Subcutaneous preadipocyte (primary cell): Measurements from ENCODE around the gene VAV1. TPM values are rescaled to one million over a fixed set of nuclear protein-coding genes. Genes with fewer than 3 reads are reported as not detected.

Experiments used
- total RNA-seq: library from RNA; depleted of rRNA; stranded (reverse); fragments of >200 nt; gene quantifications from 2 replicates; pipeline ENCODE4 v1.2.3, GENCODE V29; 2012

The VAV1 gene, protein sequence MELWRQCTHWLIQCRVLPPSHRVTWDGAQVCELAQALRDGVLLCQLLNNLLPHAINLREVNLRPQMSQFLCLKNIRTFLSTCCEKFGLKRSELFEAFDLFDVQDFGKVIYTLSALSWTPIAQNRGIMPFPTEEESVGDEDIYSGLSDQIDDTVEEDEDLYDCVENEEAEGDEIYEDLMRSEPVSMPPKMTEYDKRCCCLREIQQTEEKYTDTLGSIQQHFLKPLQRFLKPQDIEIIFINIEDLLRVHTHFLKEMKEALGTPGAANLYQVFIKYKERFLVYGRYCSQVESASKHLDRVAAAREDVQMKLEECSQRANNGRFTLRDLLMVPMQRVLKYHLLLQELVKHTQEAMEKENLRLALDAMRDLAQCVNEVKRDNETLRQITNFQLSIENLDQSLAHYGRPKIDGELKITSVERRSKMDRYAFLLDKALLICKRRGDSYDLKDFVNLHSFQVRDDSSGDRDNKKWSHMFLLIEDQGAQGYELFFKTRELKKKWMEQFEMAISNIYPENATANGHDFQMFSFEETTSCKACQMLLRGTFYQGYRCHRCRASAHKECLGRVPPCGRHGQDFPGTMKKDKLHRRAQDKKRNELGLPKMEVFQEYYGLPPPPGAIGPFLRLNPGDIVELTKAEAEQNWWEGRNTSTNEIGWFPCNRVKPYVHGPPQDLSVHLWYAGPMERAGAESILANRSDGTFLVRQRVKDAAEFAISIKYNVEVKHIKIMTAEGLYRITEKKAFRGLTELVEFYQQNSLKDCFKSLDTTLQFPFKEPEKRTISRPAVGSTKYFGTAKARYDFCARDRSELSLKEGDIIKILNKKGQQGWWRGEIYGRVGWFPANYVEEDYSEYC
- not detected in 2 replicates for total RNA-seq

DNA sequence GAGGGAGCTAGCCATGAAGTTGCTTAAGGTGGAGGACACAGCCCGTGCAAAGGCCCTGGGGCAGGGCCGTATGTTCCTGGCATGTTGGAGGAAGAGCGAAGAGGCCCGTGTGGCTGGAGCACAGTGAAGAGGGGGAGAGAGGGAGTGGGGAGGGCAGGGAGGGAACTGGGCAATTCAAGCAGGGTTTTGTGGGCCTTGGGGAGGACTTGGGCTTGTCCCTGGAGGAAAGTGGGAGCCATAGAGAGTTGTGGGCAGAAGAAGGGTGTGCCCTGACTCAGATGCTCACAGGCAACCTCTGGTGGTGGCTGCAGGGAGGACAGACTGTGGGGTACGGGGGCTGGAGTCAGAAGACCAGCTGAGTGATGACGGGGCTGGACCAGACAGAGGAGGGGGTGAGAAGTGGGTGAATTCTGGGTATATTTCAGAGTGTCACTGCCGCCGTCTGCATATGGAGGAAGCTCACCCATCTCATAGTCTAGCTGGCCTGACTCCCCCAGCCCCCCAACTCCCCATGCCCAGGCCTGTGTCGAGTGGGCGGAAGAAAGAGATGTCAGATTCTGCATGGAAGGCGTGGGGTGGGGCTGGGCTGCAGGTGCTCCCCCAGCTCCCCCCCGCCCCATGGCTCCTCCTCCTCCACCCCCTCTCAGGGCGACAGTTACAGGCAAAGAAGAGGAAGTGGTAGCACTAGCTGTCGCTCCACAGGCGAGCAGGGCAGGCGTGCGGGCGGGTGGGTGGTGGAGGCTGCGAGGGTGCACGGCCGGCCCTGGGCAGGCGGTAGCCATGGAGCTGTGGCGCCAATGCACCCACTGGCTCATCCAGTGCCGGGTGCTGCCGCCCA is at the start of gene VAV1:
VAV1 (plus strand) TSS at position 681 of the 838 bp plus-strand sequence; CDS start at position 781, 100 bp downstream.

DNA sequence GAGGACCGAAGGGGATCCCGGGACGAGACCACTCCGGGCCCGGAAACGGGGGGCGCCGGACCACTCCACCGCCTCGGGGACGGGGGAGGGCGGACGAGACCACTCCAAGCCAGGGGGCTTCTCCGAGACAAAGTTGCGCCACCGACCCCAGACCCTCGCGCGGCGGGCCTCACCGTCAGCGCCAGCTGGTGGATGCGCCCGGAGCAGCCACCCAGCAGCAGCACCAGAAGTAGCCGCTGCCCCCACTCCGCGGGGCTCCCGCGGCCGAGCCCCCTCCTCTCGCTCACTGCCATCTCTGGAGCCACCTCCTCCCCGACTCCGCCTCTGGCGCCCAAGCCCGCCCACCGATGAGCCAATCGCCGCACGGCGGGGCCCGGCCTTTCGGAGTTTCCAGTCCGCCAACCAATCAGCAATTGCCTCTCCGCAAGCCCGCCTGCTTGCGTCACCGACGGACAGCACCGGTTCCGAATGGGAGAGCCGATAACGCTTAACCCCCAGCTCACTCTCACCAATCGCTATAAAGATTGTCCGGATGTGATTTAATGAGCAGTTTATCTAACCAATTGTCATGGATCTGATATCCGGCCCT is 35.1 kb upstream of the VAV1 start, which contains the start of gene GPR108:
GPR108 (minus strand) TSS at position 297 of the 589 bp plus-strand sequence; CDS start at position 293, 4 bp downstream.

DNA sequence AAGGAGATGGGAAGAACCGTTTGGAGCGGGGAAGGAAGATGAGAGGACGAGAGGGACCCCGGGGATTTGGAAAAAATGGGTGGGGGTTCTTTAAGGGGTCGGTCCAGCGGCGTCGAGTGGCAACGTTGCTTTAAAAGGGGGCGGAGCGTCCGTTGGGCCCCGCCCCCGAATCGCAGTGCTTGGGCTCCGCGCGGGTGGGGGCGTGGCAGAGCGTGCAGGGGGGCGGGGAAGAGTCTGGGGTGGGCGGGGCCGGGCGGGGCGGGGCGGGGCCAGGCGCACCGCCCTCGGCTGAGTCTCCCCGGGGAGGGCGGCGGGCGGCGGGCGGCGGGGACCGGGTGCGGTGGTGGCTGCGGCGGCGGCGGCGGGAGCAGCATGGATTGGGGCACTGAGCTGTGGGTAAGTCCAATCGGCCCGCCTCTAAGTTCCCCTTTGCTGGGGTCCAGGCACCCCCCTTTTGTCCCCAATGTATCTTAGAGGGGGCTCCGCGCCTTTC is 33.1 kb upstream of the VAV1 start, which contains the start of gene TRIP10:
TRIP10 (plus strand) TSS at position 291 of the 493 bp plus-strand sequence; CDS start at position 373, 82 bp downstream.

DNA sequence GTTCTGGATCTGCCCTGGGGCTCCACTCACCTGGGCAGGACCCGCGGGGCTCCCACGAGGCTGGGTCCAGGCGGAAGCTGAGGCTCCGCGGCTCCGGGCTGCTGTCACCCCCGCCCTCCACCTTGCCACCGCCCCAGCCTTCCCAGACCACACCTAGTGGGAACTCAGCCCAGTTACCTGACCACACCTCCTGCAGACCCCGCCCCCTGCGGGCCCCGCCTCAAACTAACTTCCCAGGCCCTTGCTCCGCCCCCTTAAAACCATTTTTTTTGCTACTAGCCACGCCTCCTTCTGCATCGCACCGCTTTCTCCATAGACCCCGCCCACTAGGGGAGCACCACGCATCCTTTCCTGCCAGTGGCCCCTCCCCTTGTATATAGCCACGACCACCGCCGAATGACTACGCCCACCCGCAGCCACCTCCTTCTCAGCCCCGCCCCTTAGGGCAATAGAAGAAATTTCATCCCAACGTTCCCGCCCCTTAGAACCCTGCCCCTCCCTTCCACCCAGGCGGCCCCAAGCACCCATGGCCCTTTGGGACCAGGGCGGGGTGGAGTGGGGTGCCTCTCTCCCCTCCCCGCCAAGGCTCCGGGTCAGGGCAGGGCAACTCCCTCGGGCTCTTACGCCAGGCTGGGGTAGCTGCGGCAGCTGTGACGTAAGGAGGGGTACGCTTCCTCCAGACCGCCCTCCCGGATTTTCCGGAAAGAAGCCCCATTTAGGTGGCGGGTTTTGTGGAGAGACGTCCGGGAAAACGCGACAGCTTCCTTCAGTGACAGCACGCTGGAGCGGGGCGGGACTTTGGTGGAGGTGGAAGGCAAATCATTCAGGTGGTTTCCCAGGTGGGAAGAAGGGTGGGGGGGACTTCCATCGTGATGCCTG is 4.9 kb upstream of the VAV1 start, which contains the start of gene SH2D3A:
SH2D3A (minus strand) TSS at position 79 of the 879 bp plus-strand sequence. CDS start 3,687 bp downstream, outside the sequence.

DNA sequence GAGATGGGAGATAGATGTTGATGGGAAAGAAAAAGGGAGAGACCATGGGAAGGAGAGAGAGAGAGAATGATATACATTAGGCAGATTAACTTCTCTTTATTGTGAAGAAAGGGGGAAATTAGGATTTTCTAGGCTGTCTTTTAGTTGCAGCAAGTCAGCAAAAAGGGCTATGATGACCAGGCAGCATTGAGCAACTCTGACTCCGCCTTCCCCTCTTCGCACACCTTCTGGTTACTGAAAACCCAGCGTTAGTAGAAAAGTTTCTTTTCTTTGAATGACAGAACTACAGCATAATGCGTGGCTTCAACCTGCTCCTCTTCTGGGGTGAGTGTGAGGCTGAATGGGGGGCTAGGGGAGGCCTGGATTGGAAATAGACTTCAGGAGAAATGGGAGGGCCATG is 114.8 kb downstream of the VAV1 start, which contains the start of gene ADGRE1:
ADGRE1 (plus strand) TSS at position 264 of the 400 bp plus-strand sequence; CDS start at position 294, 30 bp downstream.

Other genes starting within 250 kb of the VAV1 start
- gene TNFSF9, start 241.7 kb upstream of the VAV1 start, total RNA-seq: 1.5 and 2.3 TPM in 2 replicates
- gene CD70, start 181.6 kb upstream of the VAV1 start, total RNA-seq: 0.59 and 1.5 TPM in 2 replicates
- gene TNFSF14, start 102.5 kb upstream of the VAV1 start, total RNA-seq: not detected in 2 replicates
- gene C3, start 52.1 kb upstream of the VAV1 start, total RNA-seq: 3.1 and 19.1 TPM in 2 replicates
- gene GPR108, start 35.1 kb upstream of the VAV1 start, total RNA-seq: 41.5 and 42.8 TPM in 2 replicates
- gene TRIP10, start 33.0 kb upstream of the VAV1 start, total RNA-seq: 34.5 and 38.1 TPM in 2 replicates
- gene SH2D3A, start 5.3 kb upstream of the VAV1 start, total RNA-seq: not detected in 2 replicates
- not detected in 2 replicates for gene ADGRE1, start 114.9 kb downstream of the VAV1 start, total RNA-seq
- not detected in 2 replicates for gene MBD3L2B, start 248.7 kb downstream of the VAV1 start, total RNA-seq